SK-N-MC (cell line): ENCODE measurements around the gene HDAC4.

Experiments used
- DNase-seq: peaks from one replicate; pipeline ENCODE4 v3.0.0-alpha.2; 2011; ENCODE audit warnings: low read depth, low spot score
- H3K27ac ChIP-seq: fragments of 200-600 bp; sonication (generic); 2 replicates; pipeline ENCODE4 v1.5.1; 2016; ENCODE audit warnings: mixed run types
- H3K36me3 ChIP-seq: fragments of 200-600 bp; sonication (generic); 2 replicates; pipeline ENCODE4 v1.6.1; 2017; ENCODE audit warnings: antibody characterized with exemption, low read length, mixed read lengths; ENCODE audit not compliant: insufficient read depth
- H3K4me3 ChIP-seq: fragments of 200-600 bp; sonication (generic); 2 replicates; pipeline ENCODE4 v1.5.1; 2016
- H3K9ac ChIP-seq: fragments of 200-600 bp; sonication (generic); 2 replicates; pipeline ENCODE4 v1.8.0; 2017; ENCODE audit warnings: mixed run types, mixed read lengths; ENCODE audit not compliant: insufficient read length
- H3K9me3 ChIP-seq: fragments of 200-600 bp; sonication (generic); 2 replicates; pipeline ENCODE4 v1.6.1; 2017; ENCODE audit warnings: low read depth, mild to moderate bottlenecking, antibody characterized with exemption, low read length, moderate library complexity, mixed read lengths
- EZH2 ChIP-seq: fragments of 200-600 bp; sonication (generic); IDR thresholded peaks from one replicate; pipeline ENCODE4 v1.6.1; 2017; ENCODE audit warnings: antibody characterized with exemption
- FOXP2 ChIP-seq: optimal IDR thresholded peaks from 2 replicates; pipeline ENCODE3; 2011; ENCODE audit warnings: mild to moderate bottlenecking, moderate library complexity; ENCODE audit not compliant: insufficient read depth; ENCODE audit errors: extremely low read length, control extremely low read depth
- POLR2AphosphoS5 ChIP-seq: IDR thresholded peaks from 2 replicates; pipeline ENCODE4 v1.6.1; 2012; ENCODE audit warnings: mild to moderate bottlenecking, low read depth, low read length, borderline replicate concordance

HDAC4 gene

DNA sequence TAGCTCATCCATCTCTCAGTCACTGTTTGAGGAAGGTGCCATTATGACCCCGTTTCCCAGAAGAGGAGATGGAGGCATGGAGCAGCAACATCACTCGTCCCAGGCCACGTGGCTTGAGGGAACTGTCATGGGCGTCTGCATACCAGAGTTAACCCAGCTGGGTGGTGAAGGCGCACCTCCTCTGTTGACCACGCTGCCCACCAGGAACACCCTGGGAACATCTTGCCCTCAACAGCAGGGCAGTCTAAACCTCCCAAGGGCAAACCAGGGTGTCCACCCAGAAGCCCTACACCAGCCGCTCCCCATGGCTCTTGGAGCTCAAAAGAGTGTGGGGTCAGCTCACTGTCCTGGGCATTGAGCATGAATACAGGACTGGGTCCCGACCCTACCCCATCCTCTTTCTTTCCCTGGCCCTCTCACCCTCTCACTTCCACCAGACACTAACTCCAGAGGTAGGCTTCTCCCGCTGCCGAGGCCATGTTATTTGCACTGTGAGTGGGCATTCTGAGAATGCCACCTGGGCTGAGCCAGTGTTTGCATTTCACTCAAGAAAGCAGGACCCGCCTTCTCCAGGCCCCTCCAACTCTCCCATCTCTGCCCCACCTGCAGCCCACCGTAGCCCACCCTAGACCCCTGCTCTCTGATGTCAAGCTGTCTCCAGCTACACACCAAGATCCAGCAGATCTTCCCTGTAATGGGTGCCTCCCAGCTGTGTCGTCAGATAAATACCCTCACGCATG, 259.6 kb downstream of the HDAC4 start:
- no peak overlapping the region for H3K4me3 ChIP-seq
- H3K9me3 ChIP-seq, result no peaks in the 10 kb centered on the region
- H3K27ac ChIP-seq, result no peak overlapping the region
- H3K9ac ChIP-seq, result no peak overlapping the region
- H3K36me3 ChIP-seq, result peaks cover 2% of the 10 kb centered on the region; the same call in 1 of the 2 replicates
- no peak for TF ChIP-seq EZH2
- no peak for TF ChIP-seq POLR2AphosphoS5
- TF ChIP-seq FOXP2, result no peak
- no peak for DNase-seq

DNA sequence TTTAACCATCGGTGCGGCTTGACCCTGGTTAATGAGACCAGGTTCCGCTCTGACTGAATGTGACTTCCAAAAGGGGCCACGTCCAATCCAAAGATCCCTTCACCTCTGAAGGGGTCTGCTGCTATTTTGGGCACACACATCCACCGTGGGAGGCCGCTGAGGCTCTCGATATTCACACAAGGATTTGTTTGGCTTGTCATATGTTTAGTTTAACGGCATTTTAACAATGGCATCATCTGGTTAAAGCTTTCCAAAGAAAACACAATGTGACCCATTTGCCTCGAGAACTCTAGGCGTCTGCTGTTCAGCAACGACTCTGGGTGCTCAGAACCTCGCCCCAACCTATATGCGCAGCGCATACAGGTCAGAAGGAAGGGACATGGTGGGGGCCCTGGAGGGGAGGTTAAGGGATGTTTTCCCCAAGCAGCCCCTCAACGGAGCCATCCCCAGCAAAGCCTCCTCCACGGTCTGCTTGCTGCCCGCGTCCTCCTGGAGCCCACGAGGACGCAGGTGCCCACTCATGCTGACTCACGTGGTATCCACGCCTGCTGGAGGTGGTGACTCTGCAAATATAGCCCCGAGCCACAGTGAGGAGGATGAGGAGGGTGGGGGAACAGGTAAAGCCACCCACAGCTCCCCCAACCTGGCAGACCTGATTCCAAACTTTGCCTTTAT, 260.3 kb downstream of the HDAC4 start:
- no peak for DNase-seq
- Histone ChIP-seq H3K9ac (no peak overlapping the region), H3K9me3 (no peaks in the 10 kb centered on the region), H3K4me3 (no peak overlapping the region), H3K36me3 (peaks cover 4% of the 10 kb centered on the region; the same call in 1 of the 2 replicates), H3K27ac (no peak overlapping the region)
- TF ChIP-seq FOXP2, result no peak
- no peak for TF ChIP-seq POLR2AphosphoS5
- no peak for TF ChIP-seq EZH2

DNA sequence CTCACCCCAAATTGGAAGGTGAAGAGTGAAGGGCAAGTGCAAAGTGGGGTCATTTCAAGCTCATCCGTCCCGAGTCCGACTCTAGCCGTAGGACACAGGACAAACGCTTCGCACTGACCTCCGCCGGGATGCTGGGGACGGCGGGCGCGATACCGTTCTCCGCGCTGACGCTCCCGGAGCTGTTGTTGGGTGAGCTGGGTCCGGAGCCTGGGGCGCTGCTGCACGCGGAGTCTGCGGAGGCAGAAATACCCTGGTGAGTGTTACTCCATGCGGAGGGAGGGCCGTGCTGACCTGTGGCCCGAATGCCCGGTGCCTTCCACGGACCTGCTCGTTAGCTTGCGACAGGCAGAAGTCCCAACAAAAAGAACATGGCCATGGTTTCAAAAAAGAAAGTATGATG, 261.3 kb downstream of the HDAC4 start:
- no peaks in the 10 kb centered on the region for H3K9me3 ChIP-seq
- no peak overlapping the region for H3K27ac ChIP-seq
- H3K4me3 ChIP-seq, result no peak overlapping the region
- no peak for DNase-seq
- TF ChIP-seq POLR2AphosphoS5, result no peak
- TF ChIP-seq EZH2, result no peak
- no peak for TF ChIP-seq FOXP2
- no peak overlapping the region for H3K9ac ChIP-seq
- H3K36me3 ChIP-seq, result peaks cover 4% of the 10 kb centered on the region; the same call in 1 of the 2 replicates

DNA sequence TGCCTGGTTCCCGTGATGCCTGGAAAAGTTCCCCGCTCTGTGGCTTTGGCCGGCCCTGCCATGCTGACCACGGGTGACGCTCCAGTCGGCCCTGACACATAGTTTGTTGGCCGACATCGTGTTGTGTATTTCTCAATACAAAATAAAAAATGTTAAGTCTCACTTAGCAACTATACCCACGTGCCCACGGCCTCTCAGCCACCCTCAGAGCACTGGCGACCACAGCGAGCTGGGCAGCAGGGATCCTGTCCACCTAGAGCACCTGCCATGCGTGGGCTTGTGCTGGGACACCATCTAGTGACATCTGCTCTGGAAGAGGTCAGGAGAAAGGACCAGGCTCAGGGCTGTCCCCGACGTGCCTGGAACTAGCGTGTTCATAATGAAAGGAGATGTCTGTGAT, 261.7 kb downstream of the HDAC4 start:
- H3K9me3 ChIP-seq, result no peaks in the 10 kb centered on the region
- no peak overlapping the region for H3K27ac ChIP-seq
- no peak overlapping the region for H3K9ac ChIP-seq
- peaks cover 4% of the 10 kb centered on the region; the same call in 1 of the 2 replicates for H3K36me3 ChIP-seq
- no peak overlapping the region for H3K4me3 ChIP-seq
- TF ChIP-seq FOXP2, result no peak
- TF ChIP-seq POLR2AphosphoS5, result no peak
- no peak for TF ChIP-seq EZH2
- no peak for DNase-seq

DNA sequence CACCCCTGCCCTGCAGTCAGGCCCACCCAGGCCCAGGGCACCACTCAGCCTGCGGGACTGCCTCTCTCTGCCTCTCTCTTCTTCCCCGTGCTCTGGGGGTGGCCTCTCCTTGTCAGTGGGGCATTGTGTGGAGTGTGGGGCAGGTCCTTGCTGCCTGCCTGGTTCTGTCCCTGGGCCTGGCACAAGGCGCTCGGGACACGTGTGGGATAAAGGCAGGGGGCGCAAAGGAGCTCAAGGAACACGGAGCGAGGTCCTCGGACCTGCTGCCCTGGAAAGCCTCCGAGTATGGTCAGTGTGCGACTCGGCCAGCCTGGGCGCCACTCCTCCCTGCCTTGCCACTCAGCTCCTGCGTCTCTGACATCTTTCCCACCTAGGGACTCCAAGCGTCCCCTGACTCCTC, 262.2 kb downstream of the HDAC4 start:
- Histone ChIP-seq H3K9ac (no peak overlapping the region), H3K27ac (no peak overlapping the region), H3K9me3 (no peaks in the 10 kb centered on the region), H3K4me3 (no peak overlapping the region), H3K36me3 (peaks cover 5% of the 10 kb centered on the region; the same call in 1 of the 2 replicates)
- DNase-seq, result no peak
- TF ChIP-seq POLR2AphosphoS5, result no peak

DNA sequence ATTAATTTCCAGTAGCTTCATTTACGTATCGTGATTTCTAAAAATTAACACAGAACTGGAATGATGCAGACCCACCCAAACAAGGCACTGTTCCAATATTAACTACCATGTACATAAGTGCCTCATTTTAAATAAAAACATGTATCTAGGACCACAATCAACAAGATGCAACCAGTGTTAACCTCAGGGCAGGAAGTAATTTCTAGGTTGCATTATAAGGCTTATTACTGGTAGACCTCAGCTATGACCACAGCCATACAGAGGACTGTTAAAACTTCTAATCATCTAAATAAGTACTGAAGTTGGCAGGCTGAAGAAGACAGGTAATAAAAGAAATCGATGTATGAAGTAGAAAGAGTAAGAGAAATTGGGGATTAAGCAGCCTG, 262.9 kb downstream of the HDAC4 start:
- no peaks in the 10 kb centered on the region for H3K9me3 ChIP-seq
- TF ChIP-seq POLR2AphosphoS5 (no peak), EZH2 (no peak), FOXP2 (no peak)
- DNase-seq, result no peak
- peaks cover 7% of the 10 kb centered on the region; the same call in 1 of the 2 replicates for H3K36me3 ChIP-seq
- no peak overlapping the region for H3K27ac ChIP-seq
- no peak overlapping the region for H3K4me3 ChIP-seq
- no peak overlapping the region for H3K9ac ChIP-seq

DNA sequence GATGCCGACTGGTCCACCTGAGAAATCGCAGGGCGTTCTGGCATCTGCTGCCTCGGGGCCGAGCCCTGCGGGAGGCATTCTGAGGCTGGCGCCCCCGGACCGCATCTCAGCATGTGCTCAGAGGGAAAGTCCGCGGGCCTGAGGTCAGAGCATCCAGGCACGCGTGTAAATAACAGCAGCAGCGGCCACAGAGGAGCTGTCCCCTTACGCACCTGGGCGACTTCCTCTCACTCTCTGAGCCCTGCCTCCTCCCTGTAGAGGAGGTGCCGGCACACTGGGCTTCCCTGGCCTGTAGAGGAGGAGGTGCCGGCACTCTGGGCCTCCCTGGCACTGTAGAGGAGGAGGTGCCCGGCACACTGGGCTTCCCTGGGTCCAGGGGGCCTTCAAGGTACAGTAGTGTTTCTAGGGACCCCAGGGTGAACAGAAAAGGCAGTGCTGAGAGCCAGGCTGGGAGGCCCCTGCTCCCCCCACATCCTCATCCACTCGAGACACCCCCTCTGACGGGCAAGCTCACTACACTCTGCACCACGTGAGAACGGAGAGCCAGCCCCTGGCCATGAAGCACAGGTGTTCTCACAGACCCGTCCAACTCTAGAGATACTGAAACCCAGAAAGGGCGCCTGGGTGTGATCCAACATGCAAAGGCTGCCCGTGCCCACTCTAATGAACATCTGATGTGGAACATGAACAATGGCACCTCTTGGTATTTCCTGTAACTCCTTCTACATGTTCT, 263.5 kb downstream of the HDAC4 start:
- Histone ChIP-seq H3K27ac (no peak overlapping the region), H3K9me3 (no peaks in the 10 kb centered on the region), H3K9ac (no peak overlapping the region), H3K36me3 (peaks cover 7% of the 10 kb centered on the region; the same call in 1 of the 2 replicates), H3K4me3 (no peak overlapping the region)
- TF ChIP-seq EZH2 (no peak), FOXP2 (no peak), POLR2AphosphoS5 (no peak)
- DNase-seq, result no peak

DNA sequence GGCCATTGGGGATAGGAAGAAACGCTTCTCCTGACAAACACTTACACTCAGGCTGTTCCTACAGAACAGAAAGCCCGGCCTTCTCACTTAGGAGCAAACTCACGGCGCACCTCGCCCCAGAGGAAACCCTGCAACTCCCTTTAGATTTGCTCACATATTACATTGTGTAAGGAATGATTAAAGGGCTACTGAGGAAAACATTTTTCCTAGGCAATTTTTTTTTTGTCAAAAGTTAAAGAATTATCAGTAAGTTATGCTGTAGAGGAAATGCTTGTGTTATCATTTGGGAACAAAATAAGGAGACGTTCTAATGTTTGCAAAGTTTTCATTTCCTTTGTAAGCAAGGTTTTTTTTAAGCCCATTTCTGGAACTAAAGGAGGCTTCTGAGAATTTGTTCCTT, 264.1 kb downstream of the HDAC4 start:
- no peak overlapping the region for H3K27ac ChIP-seq
- H3K9ac ChIP-seq, result no peak overlapping the region
- H3K36me3 ChIP-seq, result peaks cover 7% of the 10 kb centered on the region; the same call in 1 of the 2 replicates
- no peak for TF ChIP-seq FOXP2
- TF ChIP-seq EZH2, result no peak
- TF ChIP-seq POLR2AphosphoS5, result no peak
- H3K9me3 ChIP-seq, result no peaks in the 10 kb centered on the region
- DNase-seq, result no peak
- no peak overlapping the region for H3K4me3 ChIP-seq
